A549 treated with dexamethasone at 1 μM for 4 hours (cell line): ENCODE results near the gene HINFP. TPM values are rescaled to one million over a fixed set of nuclear protein-coding genes. Genes with fewer than 3 reads are reported as not detected.

ENCODE experiments used
- total RNA-seq: library from RNA; stranded (reverse); fragments of 200-300 nt; extraction: Qiagen RNA extraction; gene quantifications from 5 replicates; pipeline ENCODE4 v1.2.3, GENCODE V29; 2022

HINFP gene
- 6.4 to 10.2 TPM (median 8.7 TPM) in 5 replicates for total RNA-seq

GRCh38 chr11:119121008-119121810 is at the start of gene HINFP:
Gene HINFP (plus strand): TSS chr11:119121580. CDS start chr11:119126945, 5,365 bp downstream.

GRCh38 chr11:119084663-119085436 is 36.5 kb upstream of the HINFP start, which contains the start of gene HMBS:
Gene HMBS (plus strand): TSS chr11:119084881. CDS start chr11:119085034, 153 bp downstream.

GRCh38 chr11:119101759-119102423 is 19.5 kb upstream of the HINFP start, which contains the start of gene DPAGT1:
Gene DPAGT1 (minus strand): TSS chr11:119101853. CDS start chr11:119101655, 198 bp downstream.

GRCh38 chr11:119106564-119107537 is 14.5 kb upstream of the HINFP start, which contains the start of gene C2CD2L:
Gene C2CD2L (plus strand): TSS chr11:119107344. CDS start chr11:119107742, 398 bp downstream.

GRCh38 chr11:119149018-119149785 is 27.8 kb downstream of the HINFP start, which contains the start of gene ABCG4:
Gene ABCG4 (plus strand): TSS chr11:119149052. CDS start chr11:119149966, 914 bp downstream.

GRCh38 chr11:119168471-119169281 is 47.3 kb downstream of the HINFP start, which contains the start of gene NLRX1:
Gene NLRX1 (plus strand): TSS chr11:119168725. CDS start chr11:119171404, 2,679 bp downstream.

Other genes with a start within 250 kb of the HINFP start
- gene CXCR5, start 237.7 kb upstream of the HINFP start, total RNA-seq: 0.03 to 0.26 TPM (median 0.05 TPM) in 5 replicates
- gene BCL9L, start 195.7 kb upstream of the HINFP start, total RNA-seq: 96.8 to 310 TPM (median 286 TPM) in 5 replicates
- gene UPK2, start 165.3 kb upstream of the HINFP start, total RNA-seq: 0.58 to 0.86 TPM (median 0.69 TPM) in 5 replicates
- not detected in 5 replicates for gene FOXR1, start 149.8 kb upstream of the HINFP start, total RNA-seq
- gene CENATAC, start 123.4 kb upstream of the HINFP start, total RNA-seq: 8.2 to 16.4 TPM (median 12.3 TPM) in 5 replicates
- gene RPS25, start 103.2 kb upstream of the HINFP start, total RNA-seq: 723 to 1,269 TPM (median 750 TPM) in 5 replicates
- 53.1 to 60.1 TPM (median 54.1 TPM) in 5 replicates for gene TRAPPC4, start 102.8 kb upstream of the HINFP start, total RNA-seq
- gene SLC37A4, start 90.7 kb upstream of the HINFP start, total RNA-seq: 10.5 to 12.0 TPM (median 11.0 TPM) in 5 replicates
- gene HYOU1, start 64.4 kb upstream of the HINFP start, total RNA-seq: 35.7 to 52.1 TPM (median 49.3 TPM) in 5 replicates
- 9.0 to 13.0 TPM (median 12.3 TPM) in 5 replicates for gene VPS11, start 53.8 kb upstream of the HINFP start, total RNA-seq
- 42.3 to 48.3 TPM (median 46.4 TPM) in 5 replicates for gene HMBS, start 36.7 kb upstream of the HINFP start, total RNA-seq
- 31.7 to 43.6 TPM (median 42.2 TPM) in 5 replicates for gene DPAGT1, start 19.7 kb upstream of the HINFP start, total RNA-seq
- gene C2CD2L, start 14.2 kb upstream of the HINFP start, total RNA-seq: 3.1 to 5.9 TPM (median 5.1 TPM) in 5 replicates
- 0.17 to 0.47 TPM (median 0.27 TPM) in 5 replicates for gene ABCG4, start 27.5 kb downstream of the HINFP start, total RNA-seq
- 6.6 to 12.7 TPM (median 11.3 TPM) in 5 replicates for gene NLRX1, start 47.1 kb downstream of the HINFP start, total RNA-seq
- gene NHERF4, start 63.9 kb downstream of the HINFP start, total RNA-seq: 0.14 to 0.22 TPM (median 0.20 TPM) in 3 of 5 replicates, not detected in the others
- 6.3 to 11.5 TPM (median 9.6 TPM) in 5 replicates for gene CBL, start 84.8 kb downstream of the HINFP start, total RNA-seq
- gene MCAM, start 195.6 kb downstream of the HINFP start, total RNA-seq: 8.0 to 14.1 TPM (median 11.0 TPM) in 5 replicates
- gene RNF26, start 212.9 kb downstream of the HINFP start, total RNA-seq: 27.8 to 40.3 TPM (median 36.9 TPM) in 5 replicates
- gene C1QTNF5, start 219.3 kb downstream of the HINFP start, total RNA-seq: 0.08 TPM in 1 of 5 replicates, not detected in the others
- gene MFRP, start 225.1 kb downstream of the HINFP start, total RNA-seq: not detected in 5 replicates